NCI-H1092 treated with DMSO at 0.1 percent for 48 hours (cell line): ENCODE data around the gene EMC6.

Experiments
- DNase-seq: peaks from one replicate; lab custom pipeline; 2025; lab: John Stamatoyannopoulos, UW

EMC6 gene

GRCh38 chr17:3668279-3669084, at the start of gene EMC6, which contains the start of gene TAX1BP3:
EMC6 (plus strand) TSS chr17:3668812; CDS start chr17:3669147, 335 bp downstream.
TAX1BP3 (minus strand) TSS chr17:3668578; CDS start chr17:3668526, 52 bp downstream.
- DNase-seq, result peak; percentile 95

DNA sequence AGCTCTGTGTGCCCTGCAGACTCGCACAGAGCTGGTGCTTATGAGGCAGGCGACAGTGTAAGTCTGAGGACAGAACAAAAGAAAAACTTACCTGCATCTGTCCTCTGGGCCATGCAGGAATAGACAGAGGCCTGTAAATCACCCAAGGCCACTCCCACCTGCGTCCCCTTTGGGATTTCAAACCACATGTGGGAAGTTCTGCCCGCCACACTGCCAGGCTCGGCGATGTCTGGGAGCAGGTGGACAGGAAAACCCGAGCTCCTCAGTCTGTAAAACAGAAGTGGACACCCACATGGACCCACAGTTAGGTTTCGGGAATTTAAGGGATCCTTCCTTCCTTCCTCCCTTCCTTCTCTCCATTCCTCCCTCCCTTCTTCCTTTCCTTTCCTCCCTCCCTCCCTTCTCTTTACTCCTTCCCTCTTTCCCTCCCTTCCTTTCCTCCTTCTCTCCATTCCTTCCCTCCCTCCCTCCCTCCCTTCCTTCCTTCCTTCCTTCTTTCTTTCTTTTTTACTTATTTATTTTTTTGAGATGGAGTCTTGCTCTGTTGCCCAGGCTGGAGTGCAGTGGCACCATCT, 47.4 kb upstream of the EMC6 start:
- no peak for DNase-seq

DNA sequence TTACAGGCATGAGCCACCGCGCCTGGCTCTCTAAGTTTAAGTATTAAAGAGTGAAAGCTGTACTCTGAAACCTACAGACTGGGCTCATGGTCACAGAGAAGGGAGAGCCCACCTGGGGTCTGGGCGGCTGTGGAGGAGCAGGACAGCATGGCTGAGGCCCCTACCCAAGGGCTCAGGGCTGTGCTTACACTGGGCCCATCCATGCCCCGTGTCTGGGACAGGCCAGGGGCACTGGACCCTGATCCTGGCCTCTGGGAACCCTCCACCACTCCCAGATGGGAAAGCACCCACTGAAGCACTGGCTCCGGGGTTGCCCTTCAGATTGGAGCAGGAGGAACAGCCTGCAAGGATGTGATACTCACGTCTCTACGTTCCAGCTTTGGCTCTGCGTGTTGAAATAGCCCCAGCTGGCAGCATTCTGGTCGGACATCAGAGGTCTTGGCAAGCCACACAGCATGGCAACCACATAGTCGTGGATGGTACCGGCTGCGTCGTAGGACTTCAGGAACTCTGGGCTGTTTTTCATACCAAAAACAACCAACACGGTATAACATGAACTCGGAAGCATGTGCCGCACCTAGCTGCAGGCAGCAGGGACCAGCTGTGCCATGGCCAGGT, 45.5 kb upstream of the EMC6 start:
- no peak for DNase-seq

GRCh38 chr17:3626831-3627768, 41.5 kb upstream of the EMC6 start:
- no peak for DNase-seq

GRCh38 chr17:3627769-3628167, 40.8 kb upstream of the EMC6 start:
- DNase-seq, result no peak

- DNase-seq, result no peak
Observed at GRCh38 chr17:3630781-3631180, 37.8 kb upstream of the EMC6 start.

GRCh38 chr17:3632287-3632686, 36.3 kb upstream of the EMC6 start:
- no peak for DNase-seq

DNA sequence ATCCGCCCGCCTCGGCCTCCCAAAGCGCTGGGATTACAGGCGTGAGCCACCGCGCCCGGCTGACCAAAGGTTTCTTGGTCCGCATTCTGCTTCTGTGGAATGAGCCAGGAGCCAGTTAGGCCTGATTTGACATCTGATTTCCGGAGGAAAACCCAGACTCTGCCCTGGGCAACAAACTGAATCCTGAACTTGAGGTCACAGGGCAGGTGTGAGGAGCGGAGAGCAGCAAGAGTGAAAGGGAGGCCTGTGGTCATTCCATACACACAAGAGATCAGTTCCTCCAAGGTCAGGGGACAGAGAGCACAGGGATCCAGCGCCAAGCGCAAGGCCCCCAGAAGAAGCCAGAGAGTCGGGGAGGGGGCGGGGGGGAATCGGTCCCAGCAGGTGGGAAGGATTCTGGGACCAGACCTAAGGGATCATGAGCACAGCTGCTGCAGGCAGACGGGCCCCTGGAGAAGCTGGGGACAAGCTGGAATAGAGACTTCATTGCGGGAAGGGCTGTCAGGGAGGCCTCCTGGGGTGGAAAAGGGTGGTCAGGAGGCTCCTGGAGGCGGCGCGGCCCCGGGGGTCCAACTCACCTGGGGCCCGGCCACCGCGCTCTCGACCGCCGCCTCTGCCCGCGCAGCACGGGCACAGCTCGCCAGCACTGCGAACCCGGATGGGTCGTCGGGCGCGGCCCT, 33.0 kb upstream of the EMC6 start:
- DNase-seq, result no peak

GRCh38 chr17:3636154-3636907, 32.3 kb upstream of the EMC6 start, which contains the start of the genes CTNS and SHPK:
CTNS (plus strand) TSS chr17:3636760; CDS start chr17:3640207, 3,447 bp downstream.
SHPK (minus strand) TSS chr17:3636250; CDS start chr17:3636219, 31 bp downstream.
- DNase-seq, result peak; percentile 92

DNA sequence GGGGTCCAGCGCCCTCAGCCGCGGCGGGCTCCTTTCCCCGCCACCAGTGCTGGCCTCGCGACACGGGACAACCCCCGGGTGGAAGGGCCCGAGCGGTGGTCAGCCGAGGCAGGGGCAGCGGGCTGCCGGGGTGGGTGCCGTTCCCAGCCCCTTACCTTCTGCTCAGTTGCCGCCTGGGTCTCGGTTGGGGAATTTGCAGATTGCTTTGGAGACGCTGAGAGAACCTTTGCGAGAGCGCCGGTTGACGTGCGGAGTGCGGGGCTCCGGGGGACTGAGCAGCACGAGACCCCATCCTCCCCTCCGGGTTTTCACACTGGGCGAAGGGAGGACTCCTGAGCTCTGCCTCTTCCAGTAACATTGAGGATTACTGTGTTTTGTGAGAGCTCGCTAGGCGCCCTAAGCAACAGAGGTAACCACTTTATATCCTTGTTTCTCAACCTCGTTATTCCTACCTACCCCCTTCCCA, 31.7 kb upstream of the EMC6 start:
- no peak for DNase-seq

DNA sequence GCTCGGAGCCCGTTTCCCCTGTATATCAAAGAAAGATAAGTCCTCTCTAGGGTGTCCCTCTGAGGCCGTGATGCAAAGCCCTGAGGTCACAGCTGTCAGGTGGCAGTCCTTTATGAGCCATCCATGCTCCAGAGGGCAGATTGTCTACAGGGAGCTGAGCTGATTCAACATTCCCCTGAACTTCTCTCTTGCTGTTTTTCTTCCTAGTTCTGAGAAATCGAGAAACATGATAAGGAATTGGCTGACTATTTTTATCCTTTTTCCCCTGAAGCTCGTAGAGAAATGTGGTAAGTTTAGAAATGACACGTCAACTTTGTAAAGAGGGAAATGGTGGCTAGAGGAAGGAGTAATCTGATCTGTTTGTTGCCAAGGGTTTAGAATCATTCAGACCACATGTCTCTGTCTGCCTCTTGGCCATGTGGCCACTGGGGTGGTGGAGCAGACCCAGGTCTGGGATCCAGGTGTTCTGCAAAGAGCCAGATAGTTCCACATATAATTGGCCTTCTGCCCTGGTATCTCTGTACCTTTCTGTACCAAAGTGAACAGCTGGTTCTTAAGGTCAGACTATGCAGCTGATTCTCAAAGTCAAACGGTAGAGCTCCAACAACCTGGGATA, 28.5 kb upstream of the EMC6 start:
- no peak for DNase-seq

- DNase-seq, result no peak
Observed at GRCh38 chr17:3641014-3641413, 27.6 kb upstream of the EMC6 start.

GRCh38 chr17:3641717-3642486, 26.7 kb upstream of the EMC6 start:
- no peak for DNase-seq

DNA sequence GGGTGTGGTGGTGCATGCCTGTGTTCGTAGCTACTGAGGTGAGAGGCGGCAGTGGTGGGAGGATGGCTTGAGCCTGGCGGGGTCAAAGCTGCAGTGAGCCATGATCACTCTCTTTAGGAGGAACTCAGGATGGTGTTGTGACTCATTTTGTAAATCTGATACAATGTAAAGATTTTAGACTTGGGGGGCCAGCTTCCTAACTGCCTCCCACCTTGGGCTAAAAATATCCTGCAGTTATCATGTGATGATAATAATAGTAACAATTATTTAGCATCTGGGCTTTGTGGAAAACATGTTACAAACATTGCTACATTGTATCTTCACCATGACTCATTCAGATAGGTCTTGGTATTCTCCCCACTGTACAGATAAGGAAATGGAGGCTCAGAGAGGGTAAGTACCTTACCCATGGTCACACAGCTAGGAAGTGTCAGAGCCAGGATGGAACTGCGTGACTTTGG, 24.7 kb upstream of the EMC6 start:
- no peak for DNase-seq

- DNase-seq, result no peak
Observed at GRCh38 chr17:3645310-3645709, 23.3 kb upstream of the EMC6 start.

GRCh38 chr17:3647251-3647650, 21.4 kb upstream of the EMC6 start:
- DNase-seq, result no peak

DNA sequence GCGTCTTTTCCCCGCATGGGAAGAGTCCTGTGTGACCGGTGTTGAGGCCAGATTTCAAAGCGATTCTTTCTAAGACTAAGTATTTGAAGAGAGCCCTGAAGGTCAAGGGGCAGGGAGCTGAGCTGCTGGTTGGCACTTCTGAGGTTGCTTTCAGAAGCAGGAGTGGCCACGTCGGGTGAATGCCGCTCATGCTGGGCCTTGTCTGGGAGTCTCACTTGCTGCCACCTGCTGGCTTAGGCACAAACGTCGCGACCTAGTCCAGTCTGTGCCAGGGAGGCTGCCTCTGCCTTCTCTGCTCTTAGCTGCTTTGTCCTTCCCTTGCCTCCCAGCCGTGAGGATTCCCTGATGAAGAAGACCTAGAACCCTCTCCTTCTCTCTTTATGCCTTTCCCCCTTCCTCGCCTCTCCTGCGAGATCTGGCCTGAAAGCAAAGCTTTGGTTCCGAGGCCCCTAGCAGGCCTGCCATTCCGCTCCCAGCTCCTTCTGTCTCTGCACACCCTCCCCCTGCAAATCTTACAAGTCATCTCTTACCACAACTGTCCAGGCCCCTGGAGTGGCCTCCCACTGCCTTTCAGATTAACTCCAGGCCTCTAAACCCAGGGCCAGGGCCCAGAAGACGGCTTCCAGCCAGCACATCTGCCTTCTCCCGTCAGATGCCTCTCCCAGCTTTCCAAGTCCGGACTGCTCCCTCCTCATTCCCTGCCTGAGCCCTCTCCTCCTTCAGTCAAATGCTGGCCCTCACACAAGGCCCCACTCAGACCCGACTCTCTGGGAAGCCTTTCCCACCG, 20.6 kb upstream of the EMC6 start:
- peak; percentile 0 for DNase-seq

GRCh38 chr17:3655766-3656165, 12.8 kb upstream of the EMC6 start:
- no peak for DNase-seq
